ENCODE data around the gene PRKCE. TPM values are rescaled to one million over a fixed set of nuclear protein-coding genes. Genes with fewer than 3 reads are reported as not detected.

The PRKCE gene
- total and polyA plus RNA-seq, 2 of the 8 experiments (the other 6 are each of a cell fraction or from before 2014, with no cell fraction given), result 0.54 to 2.1 TPM

- Histone ChIP-seq H3K4me1 (replicated peaks in 1 of 4; ENCODE audit: control insufficient read depth in 3 of 4, insufficient read depth in 4 of 4, low read length in 3 of 4) (no peaks in the 10 kb centered on the region; a peak in 1 of 7 replicates), H3K27me3 (replicated peaks in 1 of 4; ENCODE audit: control insufficient read depth in 3 of 4, extremely low read depth in 1 of 4, insufficient read depth in 3 of 4, low read length in 3 of 4) (no peaks in the 10 kb centered on the region), H4K8ac (ENCODE audit: extremely low read depth, insufficient read depth, low read length) (no peak overlapping the region), H3K23me2 (ENCODE audit: low read depth, low read length) (no peaks in the 10 kb centered on the region), H2BK20ac (ENCODE audit: low read length) (no peak overlapping the region), H2BK120ac (replicated peaks; ENCODE audit: low read depth, low read length) (no peak overlapping the region), H3K4ac (replicated peaks; ENCODE audit: insufficient read length, low read depth, low read length) (no peak overlapping the region), H3K36me3 (ENCODE audit: control insufficient read depth in 2 of 4, insufficient read depth in 4 of 4, low read length in 3 of 4) (no peaks in the 10 kb centered on the region), H3K4me2 (ENCODE audit: insufficient read depth in 1 of 2, low read depth in 2 of 2, low read length in 2 of 2) (no peak overlapping the region), H4K5ac (ENCODE audit: insufficient read length, low read depth, low read length) (no peak overlapping the region), H4K20me1 (replicated peaks in 1 of 2; ENCODE audit: control insufficient read depth in 1 of 2, insufficient read depth in 2 of 2, low read length in 2 of 2) (no peaks in the 10 kb centered on the region), H3K79me1 (ENCODE audit: low read depth, low read length) (no peaks in the 10 kb centered on the region), H3K56ac (replicated peaks; ENCODE audit: insufficient read length, low read depth, low read length) (no peak overlapping the region), H3K14ac (ENCODE audit: insufficient read length) (no peak overlapping the region), H2AFZ (ENCODE audit: low read length) (no peak overlapping the region), H3K9me3 (ENCODE audit: insufficient read depth in 2 of 2, low read depth in 1 of 2, low read length in 1 of 2) (no peaks in the 10 kb centered on the region), H3K79me2 (ENCODE audit: control insufficient read depth in 1 of 2, insufficient read depth in 2 of 2, low read length in 2 of 2) (no peaks in the 10 kb centered on the region), H2BK5ac (ENCODE audit: low read depth, low read length) (no peak overlapping the region), H2AK5ac (ENCODE audit: low read depth, low read length) (no peak overlapping the region), H2BK12ac (ENCODE audit: low read depth, low read length) (no peak overlapping the region), H3K23ac (ENCODE audit: insufficient read length) (no peak overlapping the region), H4K91ac (replicated peaks; ENCODE audit: insufficient read length, low read length) (no peak overlapping the region), H3K4me3 (ENCODE audit: extremely low read depth in 1 of 4, insufficient read depth in 2 of 4, low read depth in 3 of 4, low read length in 4 of 4) (no peak overlapping the region), H3K9ac (replicated peaks in 1 of 4; ENCODE audit: extremely low read depth in 1 of 4, low read depth in 3 of 4, low read length in 3 of 4) (no peak overlapping the region), H3K18ac (ENCODE audit: extremely low read depth, low read length) (no peak overlapping the region), H3K27ac (ENCODE audit: low read depth, low read length) (no peak overlapping the region), H2BK15ac (ENCODE audit: low read length) (no peak overlapping the region)
- ChIA-PET POLR2A (ENCODE audit: partially characterized antibody) (no interaction called here), CTCF (ENCODE audit: partially characterized antibody) (interaction anchor here (1.2 to 1.3 kb wide), 2 partner anchors 24 kb away, joined by 3 read pairs; no protein-coding TSS in a partner anchor)
- FAIRE-seq (no peak), DNase-seq (ENCODE audit: low read depth in 1 of 2, low spot score in 2 of 2) (no peak)
- WGBS, 2 experiments (ENCODE audit: extremely low coverage in 1 of 2, insufficient coverage in 1 of 2, insufficient read length in 1 of 2, insufficient replicate concordance in 2 of 2, low coverage in 1 of 2, low lambda C conversion rate in 2 of 2, missing lambda C conversion rate in 1 of 2), result 85 to 100% methylated on average over 1 of the region's 1 CpG
- TF ChIP-seq RXRA (IDR thresholded peaks at IDR 0.05; ENCODE audit: insufficient read depth, low read depth, low read length) (no peak), SIX5 (IDR thresholded peaks at IDR 0.05; ENCODE audit: low read depth, low read length) (no peak), PHF8 (conservative IDR thresholded peaks at IDR 0.05; ENCODE audit: low read depth, low read length) (no peak), KDM4A (IDR thresholded peaks at IDR 0.05; ENCODE audit: low read depth, low read length, severe bottlenecking) (no peak), CEBPB (IDR thresholded peaks at IDR 0.05; ENCODE audit: low read depth, low read length) (no peak), TAF7 (optimal IDR thresholded peaks at IDR 0.05; ENCODE audit: borderline replicate concordance, low read depth, low read length) (no peak), CBX5 (IDR thresholded peaks at IDR 0.05; ENCODE audit: low read depth, low read length) (no peak), RFX5 (IDR thresholded peaks at IDR 0.05; ENCODE audit: borderline replicate concordance, low read depth, low read length) (no peak), EZH2 (IDR thresholded peaks at IDR 0.05; ENCODE audit: low read depth, low read length, severe bottlenecking) (no peak), KDM5A (IDR thresholded peaks at IDR 0.05; ENCODE audit: low read length) (no peak), GTF2F1 (IDR thresholded peaks at IDR 0.05; ENCODE audit: borderline replicate concordance, low read depth, low read length) (no peak), BCL11A (IDR thresholded peaks at IDR 0.05; ENCODE audit: low read depth in 2 of 2, low read length in 2 of 2) (no peak), ASH2L (IDR thresholded peaks at IDR 0.05; ENCODE audit: low read length) (no peak)
Observed at GRCh38 chr2:46026431-46026830, 375.0 kb downstream of the PRKCE start.
